Measurements from ENCODE around the gene TTLL11. TPM values are rescaled to one million over a fixed set of nuclear protein-coding genes. Genes with fewer than 3 reads are reported as not detected.

The TTLL11 gene
- total RNA-seq, 1 experiment from 2014 or later: 1.5 TPM

GRCh38 chr9:121849554-121849953 is 243.6 kb downstream of the TTLL11 start:
- Mint-ChIP-seq H3K36me3 (ENCODE audit: insufficient read depth in 1 of 3, low read depth in 3 of 3) (peaks cover 0 to 10% (median 2%) of the 10 kb centered on the region in 3 experiments; a peak in 5 of 7 replicates), H3K4me3 (no peak overlapping the region), H3K27ac (no peak overlapping the region), H3K27me3 (ENCODE audit: low read depth) (peaks cover 3% of the 10 kb centered on the region), H3K9me3 (peaks cover 24 to 25% of the 10 kb centered on the region in 2 experiments), H3K4me1 (no peaks in the 10 kb centered on the region)
- no peaks in the 10 kb centered on the region for H3K23me2 ChIP-seq (ENCODE audit: insufficient read length, low read depth, low read length, poor library complexity, severe bottlenecking)
- H4K8ac ChIP-seq (replicated peaks; ENCODE audit: insufficient read length, low read depth, low read length): no peak overlapping the region
- no peaks in the 10 kb centered on the region for H3K4me1 ChIP-seq (ENCODE audit: insufficient read depth, low read length)
- H2BK5ac ChIP-seq (ENCODE audit: insufficient read length, low read length): no peak overlapping the region
- H4K20me1 ChIP-seq (ENCODE audit: control insufficient read depth, insufficient read depth, insufficient read length): no peaks in the 10 kb centered on the region
- no peak overlapping the region for H2BK12ac ChIP-seq (ENCODE audit: insufficient read length, low read depth, low read length)
- no peak overlapping the region for H3K27ac ChIP-seq (ENCODE audit: insufficient read length, low read depth, low read length)
- H3K79me2 ChIP-seq (ENCODE audit: insufficient read depth, low read length): no peaks in the 10 kb centered on the region
- H3K27me3 ChIP-seq (ENCODE audit: insufficient read depth, low read length): no peaks in the 10 kb centered on the region
- H4K5ac ChIP-seq (ENCODE audit: insufficient read length, low read depth, low read length): no peak overlapping the region
- no peak for DNase-seq
- H3K9ac ChIP-seq (ENCODE audit: extremely low read depth, insufficient read length, low read length): no peak overlapping the region
- no peak overlapping the region for H2BK120ac ChIP-seq (ENCODE audit: low read depth, low read length, poor library complexity, severe bottlenecking)
- no peak overlapping the region for H3K56ac ChIP-seq (ENCODE audit: insufficient read length, low read depth, low read length)
- no peaks in the 10 kb centered on the region for H3K9me3 ChIP-seq (ENCODE audit: control insufficient read depth, low read depth, low read length)
- no peak overlapping the region for H3K18ac ChIP-seq (ENCODE audit: insufficient read length, low read depth, low read length)
- H3K79me1 ChIP-seq (ENCODE audit: insufficient read depth, low read depth, low read length, poor library complexity, severe bottlenecking): no peaks in the 10 kb centered on the region
- no peak overlapping the region for H2BK20ac ChIP-seq (ENCODE audit: low read depth, low read length, poor library complexity, severe bottlenecking)
- no peak for TF ChIP-seq CTCF (conservative IDR thresholded peaks at IDR 0.05)
- H2AFZ ChIP-seq (ENCODE audit: low read length): no peak overlapping the region
- H2AK5ac ChIP-seq (ENCODE audit: insufficient read length, low read length): no peak overlapping the region
- no peak overlapping the region for H2BK15ac ChIP-seq (ENCODE audit: low read depth, low read length)
- no peak overlapping the region for H3K4ac ChIP-seq (ENCODE audit: low read depth, low read length)
- no CpG with 5 or more reads among the region's 4 CpGs for WGBS (ENCODE audit: extremely low coverage, insufficient read length, low lambda C conversion rate)
- no peak overlapping the region for H3K4me2 ChIP-seq (ENCODE audit: insufficient read depth, insufficient read length, low read length)
- H4K91ac ChIP-seq (ENCODE audit: insufficient read length, low read depth, low read length): no peak overlapping the region
- H3T11ph ChIP-seq (ENCODE audit: low read length): no peak overlapping the region
- no peak overlapping the region for H3K23ac ChIP-seq (ENCODE audit: insufficient read length, low read depth, low read length)
- H3K14ac ChIP-seq (ENCODE audit: insufficient read depth, low read length): no peak overlapping the region

Data from H9 (cell line).